GDM1 (cell line): ENCODE data around the gene CHST13.

Source experiments
- DNase-seq: peaks from one replicate; lab custom pipeline; 2025; lab: John Stamatoyannopoulos, UW

The CHST13 gene, protein sequence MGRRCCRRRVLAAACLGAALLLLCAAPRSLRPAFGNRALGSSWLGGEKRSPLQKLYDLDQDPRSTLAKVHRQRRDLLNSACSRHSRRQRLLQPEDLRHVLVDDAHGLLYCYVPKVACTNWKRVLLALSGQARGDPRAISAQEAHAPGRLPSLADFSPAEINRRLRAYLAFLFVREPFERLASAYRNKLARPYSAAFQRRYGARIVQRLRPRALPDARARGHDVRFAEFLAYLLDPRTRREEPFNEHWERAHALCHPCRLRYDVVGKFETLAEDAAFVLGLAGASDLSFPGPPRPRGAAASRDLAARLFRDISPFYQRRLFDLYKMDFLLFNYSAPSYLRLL

DNA sequence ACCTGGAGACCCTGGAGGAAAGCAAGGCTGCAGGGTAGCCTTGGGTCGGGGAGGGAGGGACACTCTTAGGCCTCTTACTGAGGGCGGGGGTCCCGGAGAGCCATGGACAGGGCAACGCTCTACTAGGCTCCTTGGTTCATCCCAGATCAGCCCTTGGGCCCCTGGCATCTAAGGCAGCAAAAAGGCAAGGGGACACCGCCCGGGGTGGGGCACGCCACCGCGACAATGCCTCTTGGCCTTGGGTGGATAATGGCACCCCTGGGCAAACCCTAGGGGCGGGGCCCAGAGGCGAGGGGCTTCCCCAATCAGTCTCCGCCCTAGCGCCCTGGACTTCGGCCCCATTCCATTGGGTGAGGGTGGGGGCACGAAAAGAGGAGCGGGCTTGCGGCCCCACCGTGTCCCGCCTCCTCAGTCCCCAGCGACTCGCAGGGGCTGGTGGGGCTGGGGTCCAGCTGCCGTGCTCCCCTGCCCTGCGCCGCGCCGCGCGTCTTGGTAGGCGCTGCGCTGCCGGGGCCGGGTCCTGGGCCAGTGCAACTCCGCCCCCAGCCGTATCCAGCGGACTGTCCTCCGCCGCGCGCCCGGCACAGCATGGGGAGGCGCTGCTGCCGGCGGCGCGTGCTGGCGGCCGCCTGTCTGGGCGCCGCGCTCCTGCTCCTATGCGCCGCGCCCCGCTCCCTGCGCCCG, at the start of gene CHST13:
Gene CHST13, plus strand, starts transcription at position 411 of the 684 bp plus-strand sequence. Its CDS starts 178 bp downstream, at position 589.
- DNase-seq, result peak; percentile 53

DNA sequence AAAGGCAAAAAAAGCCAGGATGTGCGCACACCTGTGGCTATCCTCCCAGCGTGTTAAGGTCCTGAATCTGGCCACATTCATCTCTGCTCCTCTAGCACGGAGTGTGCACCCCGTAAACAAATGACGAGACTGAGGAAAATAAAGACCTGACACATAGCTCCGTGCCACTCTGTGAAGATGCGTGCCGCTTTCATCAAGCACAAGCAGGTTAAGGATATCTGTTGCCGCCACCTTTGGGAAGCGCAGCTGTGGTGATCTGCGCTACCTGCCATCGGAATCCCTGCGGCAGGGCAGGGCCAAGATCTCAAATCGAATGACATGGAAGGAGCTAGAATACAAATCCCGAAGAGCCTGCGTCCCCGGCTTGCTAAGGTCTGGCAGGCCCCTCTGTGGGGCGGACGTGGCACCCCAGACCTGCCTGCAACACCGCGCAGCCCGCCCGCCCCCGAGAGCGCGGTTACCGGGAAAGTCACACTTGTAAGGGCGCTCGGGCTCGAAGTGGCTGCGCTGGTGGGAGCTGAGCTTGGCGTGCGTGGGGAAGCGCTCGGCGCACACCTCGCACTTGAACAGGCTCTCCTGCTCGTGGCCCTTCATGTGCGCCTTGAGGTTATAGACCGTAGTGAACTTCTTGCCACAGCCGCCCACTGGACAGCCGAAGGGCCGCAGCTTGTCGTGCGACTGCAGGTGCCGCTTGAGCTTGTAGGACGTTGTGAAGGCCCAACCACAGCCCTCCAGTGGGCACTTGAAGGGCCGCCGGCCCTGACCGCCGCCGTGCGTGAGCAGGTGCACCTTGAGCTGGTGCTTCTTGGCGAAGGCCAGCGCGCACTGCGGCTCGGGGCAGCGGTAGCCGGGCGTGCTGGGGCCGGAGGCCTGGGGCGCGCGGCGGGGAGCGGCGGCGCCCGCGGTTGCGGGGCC, 49.2 kb upstream of the CHST13 start:
- DNase-seq, result no peak

DNA sequence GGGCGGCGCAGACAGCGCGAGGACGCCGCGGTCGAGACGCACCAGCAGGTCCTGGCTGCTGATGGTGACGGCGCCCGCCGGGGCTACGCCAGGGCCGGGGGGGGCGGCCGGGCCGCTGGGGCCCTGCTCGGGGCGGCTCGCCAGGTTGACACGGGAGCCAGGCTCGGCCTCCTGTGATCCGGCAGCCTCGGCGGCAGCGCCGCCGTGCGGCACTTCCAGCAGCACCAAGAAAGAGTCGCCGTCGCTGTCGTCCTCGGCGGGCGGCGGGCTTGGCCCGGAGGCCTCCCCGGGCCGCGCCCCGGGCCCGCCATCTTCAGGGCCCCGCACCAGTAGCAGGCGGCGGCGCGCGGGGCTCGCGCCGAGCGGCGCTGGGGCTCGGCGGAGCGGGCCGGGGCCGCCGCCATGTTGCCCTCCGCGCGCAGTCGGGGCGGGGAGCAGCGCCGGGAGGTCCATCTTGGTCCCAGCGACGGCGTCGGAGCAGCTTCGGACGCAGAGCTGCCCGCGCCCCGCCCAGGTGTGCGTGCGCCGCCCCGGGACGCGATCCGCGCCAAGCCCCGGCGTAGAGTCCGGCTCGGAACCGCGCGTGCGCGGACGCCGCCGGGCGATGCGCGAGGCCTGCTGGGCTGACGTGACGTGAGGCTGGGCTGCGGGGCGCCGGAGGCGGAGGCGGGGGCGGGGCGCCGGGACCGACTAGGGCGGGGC, 48.4 kb upstream of the CHST13 start, which contains the start of gene ZXDC:
Gene ZXDC, minus strand, starts transcription at position 479 of the 702 bp plus-strand sequence. Its CDS starts 26 bp downstream, at position 453.
- peak; percentile 96 for DNase-seq

DNA sequence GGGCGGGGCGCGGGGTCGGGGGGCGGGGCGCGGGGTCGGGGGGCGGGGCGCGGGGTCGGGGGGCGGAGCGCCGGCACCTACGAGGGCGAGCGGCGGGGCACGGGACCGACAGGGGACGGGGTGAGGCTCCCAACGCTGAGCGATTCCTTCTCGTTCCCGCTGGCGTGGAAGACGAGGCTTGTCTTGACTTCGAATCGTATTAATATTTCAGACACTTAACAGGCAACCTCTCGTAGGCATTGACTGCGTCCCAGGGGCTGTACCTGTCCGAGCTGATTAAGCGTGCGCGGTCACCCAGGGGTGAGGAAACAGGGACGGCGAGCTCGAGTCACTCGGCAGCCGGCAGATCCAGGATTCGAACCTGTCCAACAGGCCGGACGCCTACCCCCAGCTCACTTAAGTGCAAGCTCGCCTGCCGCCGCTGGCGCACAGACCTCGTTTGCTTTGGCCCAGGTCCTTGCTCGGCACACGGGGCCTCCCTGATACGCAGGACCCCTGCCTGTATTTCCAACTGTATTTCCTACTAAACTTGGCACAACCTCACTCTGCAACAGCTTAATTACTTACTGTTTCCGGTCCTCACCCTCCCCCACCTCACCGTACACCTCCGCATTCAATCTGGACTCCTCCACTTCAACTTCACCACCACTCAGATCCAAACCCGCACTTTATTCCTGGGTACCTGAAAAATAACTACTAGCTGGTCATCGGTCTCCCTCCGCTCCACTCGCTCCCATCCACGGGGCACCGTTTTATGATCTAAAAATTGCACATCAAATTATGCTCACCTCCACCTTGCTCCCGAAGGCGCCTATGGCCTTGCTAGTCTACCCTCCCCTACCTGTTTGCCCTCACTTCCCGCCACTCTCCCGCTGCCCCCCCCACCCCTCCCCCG, 47.5 kb upstream of the CHST13 start:
- peak; percentile 43 for DNase-seq

DNA sequence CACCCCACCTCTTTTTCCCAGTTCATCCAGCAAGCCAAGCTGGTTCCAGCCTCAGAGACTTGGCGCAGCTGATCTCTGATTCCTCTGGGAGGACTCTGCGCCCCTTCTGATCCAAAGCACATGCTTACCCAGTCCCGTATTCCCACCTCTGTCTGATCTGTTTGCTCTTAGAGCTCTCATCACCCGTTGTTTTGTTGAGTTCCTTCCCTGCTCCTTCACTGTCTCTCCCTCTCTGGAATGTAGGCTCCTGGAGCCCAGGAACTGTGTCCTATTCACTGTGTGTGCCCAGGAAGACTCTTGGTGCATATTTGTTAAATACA, 46.9 kb upstream of the CHST13 start:
- DNase-seq, result no peak

DNA sequence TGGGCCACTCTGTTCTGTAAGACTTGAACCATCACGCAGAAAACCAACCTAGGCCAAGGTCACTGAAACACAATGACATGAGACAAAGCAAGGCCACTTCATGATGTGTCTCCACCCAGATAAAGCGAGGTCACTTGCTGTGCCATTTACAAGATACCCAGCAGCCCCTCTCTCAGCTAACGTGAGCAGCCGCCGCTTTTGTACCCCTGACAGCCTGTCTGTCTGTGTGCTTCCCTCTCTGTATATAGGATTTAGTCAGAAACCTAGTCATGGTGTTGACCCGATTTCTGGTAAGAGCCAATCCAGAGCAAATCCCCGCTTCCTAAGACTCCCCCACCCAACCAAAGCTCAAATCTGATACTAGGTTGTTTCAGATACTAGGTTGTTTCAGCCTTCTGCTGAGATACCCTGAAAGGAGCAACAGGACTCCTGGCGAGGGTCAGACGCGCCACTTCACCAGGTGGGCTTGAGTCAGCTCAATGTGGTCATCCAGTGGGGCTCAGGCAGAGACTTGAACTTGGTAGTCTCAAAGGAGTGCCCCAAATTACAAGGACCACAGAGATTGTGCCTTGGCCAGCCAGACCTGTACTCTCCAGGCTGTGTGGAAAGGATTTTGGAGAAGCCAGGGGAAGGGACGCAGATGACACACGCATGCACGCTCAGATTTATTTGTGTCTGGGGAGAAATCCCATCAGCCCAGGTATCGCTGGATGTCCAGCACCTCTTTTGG, 45.2 kb upstream of the CHST13 start:
- DNase-seq, result no peak

DNA sequence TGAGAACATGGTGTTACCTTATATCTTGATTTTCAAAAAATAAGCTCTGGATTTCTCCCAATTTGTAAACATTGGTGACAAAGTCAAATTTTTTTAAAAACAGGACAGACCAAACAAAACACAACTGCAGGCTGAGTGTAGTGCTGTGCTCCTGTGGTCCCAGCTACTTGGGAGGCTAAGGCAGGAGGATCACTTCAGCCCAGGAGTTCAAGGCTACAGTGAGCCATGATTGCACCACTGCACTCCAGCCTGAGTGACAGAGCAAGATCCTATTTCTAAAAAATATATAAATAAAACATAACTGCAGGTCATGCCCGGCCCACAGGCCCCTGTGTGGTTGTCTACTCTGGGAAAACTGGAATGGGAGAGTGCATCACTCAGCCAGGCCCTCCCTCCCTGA, 44.3 kb upstream of the CHST13 start:
- no peak for DNase-seq

DNA sequence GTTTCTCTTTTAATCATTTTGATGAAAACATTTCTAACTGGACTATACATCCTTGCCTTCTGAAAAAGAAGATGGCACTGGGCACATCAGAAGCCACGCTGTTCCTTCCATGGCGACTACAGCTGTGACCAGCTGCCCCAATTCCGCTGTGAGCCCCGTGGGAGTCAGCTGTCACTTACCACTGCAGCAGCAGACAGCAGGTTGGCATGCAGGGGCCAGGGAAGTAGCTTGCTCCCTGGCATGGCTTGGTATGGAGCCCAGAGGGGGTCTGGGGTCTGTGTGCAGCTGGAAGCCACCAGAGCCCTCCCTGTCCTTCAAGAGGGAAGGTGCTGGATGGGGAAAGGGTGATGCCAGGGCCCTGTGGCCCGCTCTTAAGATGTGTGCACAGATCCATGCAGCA, 43.7 kb upstream of the CHST13 start:
- DNase-seq, result no peak

DNA sequence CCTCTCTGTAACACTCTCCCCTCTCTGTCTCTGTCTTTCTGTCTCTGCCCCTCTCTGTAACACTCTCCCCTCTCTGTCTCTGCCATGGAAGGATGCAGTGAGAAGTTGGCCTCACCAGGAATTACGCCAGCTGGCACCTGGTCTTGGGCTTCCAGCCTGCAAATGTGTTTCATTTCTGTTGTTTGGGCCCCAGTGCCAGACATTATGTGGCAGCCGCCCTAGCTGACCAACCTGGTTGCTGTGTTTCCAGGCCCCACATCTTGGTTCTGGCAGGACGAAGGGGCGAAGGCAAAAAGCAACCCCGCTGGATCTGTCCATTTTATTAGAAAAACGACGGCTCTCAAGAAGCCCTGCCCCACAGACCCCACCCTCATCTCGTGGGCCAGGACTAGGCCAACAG, 43.1 kb upstream of the CHST13 start:
- DNase-seq, result no peak

DNA sequence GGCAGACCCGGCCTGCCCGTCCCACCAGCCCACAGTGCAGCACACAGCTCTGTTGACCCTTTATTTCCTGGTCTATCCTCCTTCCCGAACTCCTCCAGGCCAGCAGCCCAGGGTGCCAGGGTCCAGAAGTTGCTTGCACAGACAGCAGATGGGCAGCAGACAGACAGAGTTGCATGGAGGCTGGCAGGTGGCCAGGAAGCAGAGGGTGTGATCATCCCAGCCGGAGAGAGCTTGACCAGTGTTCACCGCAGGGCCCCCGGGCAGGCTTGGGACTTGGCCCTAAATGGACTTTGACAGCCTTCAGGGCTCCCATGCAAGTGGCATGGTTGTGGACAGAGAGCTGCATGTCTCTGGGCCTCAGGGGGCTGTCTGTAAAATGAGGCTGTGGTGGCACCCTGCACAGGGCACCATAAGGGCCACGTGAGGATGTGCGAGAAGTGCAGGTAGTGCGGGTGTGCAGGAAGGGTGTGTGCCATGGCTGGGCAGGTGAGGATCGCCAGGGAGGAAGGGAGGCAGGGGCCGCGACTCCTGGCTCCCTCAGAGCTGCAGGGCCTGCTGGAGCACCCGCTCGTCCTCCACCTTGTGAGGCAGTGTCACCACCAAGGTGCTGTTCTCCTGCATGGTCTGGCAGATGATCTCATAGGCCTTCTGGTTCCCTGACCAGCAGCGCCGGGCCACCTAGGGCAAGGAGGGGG, 42.0 kb upstream of the CHST13 start:
- DNase-seq, result no peak

DNA sequence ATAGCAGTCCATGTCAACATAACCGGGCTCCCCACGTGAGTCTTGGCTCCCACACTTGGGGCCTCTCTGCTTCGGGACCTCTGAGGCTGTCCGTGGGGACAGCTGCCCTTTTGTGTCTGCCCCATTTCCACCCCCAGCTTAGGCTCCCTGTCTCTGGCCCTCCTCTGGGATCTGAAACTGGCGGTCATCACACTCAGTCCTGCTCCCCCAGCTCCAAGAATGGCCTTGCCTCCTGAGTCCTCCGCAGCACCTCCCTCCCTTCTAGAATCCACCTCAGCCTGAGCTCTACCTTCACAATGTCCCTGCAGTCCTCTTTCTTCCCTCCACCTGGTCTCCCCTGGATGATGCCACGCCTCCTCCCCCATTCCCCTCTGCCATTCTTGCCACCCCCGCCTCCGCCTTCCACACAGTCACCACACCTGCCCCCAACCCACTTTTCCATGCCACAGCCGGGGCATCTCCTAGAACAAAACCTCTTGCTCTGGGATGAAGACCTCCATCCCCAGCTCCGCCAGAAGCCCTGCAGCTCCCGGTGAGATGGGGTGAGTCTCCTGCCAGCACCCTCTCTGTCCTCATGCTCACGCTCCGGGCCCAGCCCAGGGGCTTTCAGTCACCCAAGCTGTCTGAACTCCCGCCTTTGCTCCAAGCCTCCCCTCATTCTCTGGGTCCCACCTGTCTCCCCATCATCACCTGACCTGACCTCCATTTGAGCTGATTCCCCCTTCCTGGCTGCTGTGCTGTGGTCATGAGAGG, 41.3 kb upstream of the CHST13 start:
- DNase-seq, result no peak

DNA sequence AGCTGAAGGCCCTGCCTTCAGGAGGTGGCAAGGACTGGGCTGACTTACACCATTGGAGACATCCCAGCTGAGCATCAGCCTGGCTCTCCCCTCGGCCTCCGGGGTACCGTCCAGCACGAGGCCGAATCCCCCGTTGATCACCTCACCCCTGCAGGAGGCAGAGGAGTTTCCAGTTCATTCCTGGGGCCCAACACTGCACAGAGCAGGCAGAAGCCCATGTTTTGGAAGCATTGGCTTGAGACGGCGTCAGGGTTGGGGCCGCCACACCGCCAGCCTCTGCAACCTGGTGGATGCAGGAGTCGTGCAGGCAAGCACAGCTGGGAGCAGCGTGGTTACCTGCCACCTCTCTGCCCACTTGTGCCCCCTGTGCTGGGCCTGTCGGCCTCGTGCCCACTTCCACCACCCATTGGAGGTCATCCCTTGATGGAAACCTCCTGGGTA, 40.6 kb upstream of the CHST13 start:
- no peak for DNase-seq

DNA sequence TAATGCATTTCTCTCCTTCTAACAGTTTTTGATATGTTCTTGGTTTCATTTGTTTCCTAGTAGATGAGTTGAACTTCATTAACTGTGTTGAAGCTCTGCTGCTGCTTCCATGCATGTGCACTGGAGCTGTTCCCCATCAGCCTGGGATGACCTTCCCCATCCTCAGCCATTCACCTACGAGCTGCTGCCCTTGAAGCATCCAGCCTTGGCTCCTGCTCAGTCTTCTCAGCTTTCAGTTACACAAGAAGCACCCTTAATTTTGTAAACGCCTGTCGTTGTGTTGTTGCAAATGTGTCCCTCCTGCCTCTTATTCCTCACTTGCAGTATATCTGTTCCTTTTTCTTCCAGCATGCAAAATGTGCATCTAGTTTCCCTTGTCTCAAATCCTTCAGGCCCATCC, 39.8 kb upstream of the CHST13 start:
- DNase-seq, result no peak

DNA sequence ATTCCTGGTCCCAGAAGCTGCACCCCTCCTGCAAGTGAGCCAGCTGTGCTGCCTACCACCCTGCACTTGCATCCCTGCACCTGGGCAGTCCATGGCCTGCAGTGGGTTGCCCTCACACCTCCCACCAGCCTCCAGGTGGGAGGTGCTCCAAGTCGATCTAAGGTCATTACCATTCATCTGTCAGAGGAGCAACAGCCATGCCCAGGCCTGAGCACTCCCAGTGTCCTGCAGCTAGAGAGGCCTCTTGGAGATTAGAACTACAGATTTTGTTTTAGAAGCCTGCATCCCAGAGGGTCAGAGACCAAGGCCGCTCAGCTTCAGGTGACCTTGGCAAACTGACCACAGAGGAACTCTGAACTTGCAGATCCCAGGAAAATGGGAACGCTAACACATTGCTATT, 39.3 kb upstream of the CHST13 start:
- no peak for DNase-seq

DNA sequence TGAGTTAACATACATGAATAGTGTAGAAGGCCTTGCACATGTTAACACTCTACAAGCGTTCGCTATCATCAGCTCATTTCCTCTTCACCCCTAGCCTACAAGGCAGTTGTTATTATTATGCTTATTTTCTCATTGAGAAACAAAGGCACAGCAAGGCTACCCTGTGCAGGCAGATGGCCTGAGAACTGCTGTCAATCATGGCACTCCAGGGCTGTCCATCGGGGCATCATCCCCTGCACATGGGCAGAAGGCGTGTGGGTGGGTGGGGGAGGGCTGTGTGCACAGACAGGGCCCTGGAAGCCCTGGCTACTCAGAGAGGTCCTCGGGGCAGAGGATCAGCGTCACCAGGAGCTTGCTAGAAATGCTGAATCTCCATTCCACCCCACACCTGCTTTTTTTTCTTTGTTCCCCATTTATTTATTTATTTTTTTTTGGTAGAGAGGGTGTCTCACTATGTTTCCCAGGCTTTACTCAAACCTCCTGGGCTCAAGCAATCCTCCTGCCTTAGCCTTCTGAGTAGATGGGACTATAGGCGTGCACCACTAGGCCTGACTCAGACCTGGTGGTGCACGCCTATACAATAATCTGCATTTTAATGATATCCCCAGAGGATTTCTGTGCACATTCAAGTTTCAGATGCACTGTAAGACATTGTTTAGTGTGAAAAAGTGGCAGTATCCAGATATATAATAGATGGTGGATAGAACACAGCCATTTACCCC, 38.6 kb upstream of the CHST13 start:
- DNase-seq, result no peak

DNA sequence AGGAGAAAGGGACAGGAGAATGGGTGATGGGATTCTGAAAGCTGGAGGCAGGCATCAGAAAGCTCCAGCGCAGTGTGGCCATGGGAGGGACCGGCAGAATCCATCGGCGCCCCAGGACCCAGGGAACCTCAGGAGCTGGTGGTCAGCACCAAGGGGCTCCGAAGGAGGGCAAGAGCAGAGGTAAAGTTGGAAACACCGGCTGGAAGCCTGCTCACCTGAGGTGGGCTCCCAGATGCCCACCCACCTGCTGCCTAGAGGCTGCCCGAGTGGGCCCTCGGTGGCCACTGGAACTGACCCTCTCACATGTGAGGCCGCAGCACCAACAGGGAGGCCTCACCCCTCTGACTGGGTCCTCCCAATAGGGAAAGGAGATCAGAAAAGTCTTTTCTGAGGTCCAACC, 38.0 kb upstream of the CHST13 start:
- no peak for DNase-seq

DNA sequence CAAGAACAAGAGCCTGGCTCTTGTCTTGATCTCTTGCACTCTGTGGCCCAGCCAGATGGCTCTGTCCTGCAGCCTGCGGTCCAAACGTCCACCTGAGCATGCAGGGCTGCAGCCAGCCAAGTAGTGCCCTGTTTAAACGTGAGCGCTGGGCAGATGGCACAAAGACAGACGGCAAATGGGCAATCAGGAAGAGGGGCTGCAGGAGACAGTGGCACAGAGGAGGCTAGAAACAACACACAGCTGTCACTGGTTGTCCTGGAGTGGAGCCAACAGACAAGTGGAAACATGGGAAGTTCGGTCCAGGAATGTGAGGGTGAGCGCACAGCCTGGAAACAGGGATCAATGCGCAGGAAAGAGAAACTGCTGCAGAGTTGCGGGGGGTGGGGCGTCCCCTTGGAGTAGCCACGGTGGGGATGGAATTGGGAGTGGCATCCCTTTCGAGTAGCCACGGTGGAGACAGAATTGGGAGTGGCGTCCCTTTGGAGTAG, 37.6 kb upstream of the CHST13 start:
- no peak for DNase-seq
